ENCODE results near the gene EIPR1.
A peak's percentile ranks its signal among the peaks of the same experiment; 100 is the strongest.

The EIPR1 gene

DNA sequence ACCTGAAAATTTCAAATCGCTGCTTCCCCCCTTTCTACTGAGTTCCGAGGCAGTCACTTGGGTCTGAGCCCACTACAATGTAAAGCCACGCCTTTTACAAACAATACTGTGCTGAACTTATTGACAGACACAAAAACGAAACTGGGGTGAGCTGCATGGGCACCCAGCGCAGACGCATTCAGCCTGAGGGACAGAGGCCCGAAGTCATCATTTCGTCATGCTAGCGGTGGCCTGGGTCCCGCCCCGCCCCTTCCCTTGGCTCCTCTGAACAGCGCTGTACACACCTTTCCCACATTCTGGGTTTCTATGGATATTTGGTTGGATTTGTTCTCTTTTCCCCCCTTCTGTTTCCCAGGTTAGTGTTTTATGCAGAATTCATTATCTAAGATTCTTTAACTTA is 71.7 kb downstream of the EIPR1 start:
- FAIRE-seq (no peak), DNase-seq (ENCODE audit: insufficient read length, low spot score) (no peak)
- no peak for TF ChIP-seq CTCF (IDR thresholded peaks at IDR 0.05; ENCODE audit: insufficient read depth, missing control alignments)

GRCh38 chr2:3305431-3305830 is 72.2 kb downstream of the EIPR1 start:
- FAIRE-seq, result no peak
- TF ChIP-seq CTCF (IDR thresholded peaks at IDR 0.05; ENCODE audit: insufficient read depth, missing control alignments), result no peak

GRCh38 chr2:3303583-3304406 is 73.8 kb downstream of the EIPR1 start:
- peak; percentile 92 for TF ChIP-seq CTCF (IDR thresholded peaks at IDR 0.05; ENCODE audit: insufficient read depth, missing control alignments)
- FAIRE-seq, result no peak
- peak; percentile 80 for DNase-seq (ENCODE audit: insufficient read length, low spot score)

More at GRCh38 chr2:3305431-3305830, 72.2 kb downstream of the EIPR1 start:
- DNase-seq (ENCODE audit: insufficient read length, low spot score), result no peak

DNA sequence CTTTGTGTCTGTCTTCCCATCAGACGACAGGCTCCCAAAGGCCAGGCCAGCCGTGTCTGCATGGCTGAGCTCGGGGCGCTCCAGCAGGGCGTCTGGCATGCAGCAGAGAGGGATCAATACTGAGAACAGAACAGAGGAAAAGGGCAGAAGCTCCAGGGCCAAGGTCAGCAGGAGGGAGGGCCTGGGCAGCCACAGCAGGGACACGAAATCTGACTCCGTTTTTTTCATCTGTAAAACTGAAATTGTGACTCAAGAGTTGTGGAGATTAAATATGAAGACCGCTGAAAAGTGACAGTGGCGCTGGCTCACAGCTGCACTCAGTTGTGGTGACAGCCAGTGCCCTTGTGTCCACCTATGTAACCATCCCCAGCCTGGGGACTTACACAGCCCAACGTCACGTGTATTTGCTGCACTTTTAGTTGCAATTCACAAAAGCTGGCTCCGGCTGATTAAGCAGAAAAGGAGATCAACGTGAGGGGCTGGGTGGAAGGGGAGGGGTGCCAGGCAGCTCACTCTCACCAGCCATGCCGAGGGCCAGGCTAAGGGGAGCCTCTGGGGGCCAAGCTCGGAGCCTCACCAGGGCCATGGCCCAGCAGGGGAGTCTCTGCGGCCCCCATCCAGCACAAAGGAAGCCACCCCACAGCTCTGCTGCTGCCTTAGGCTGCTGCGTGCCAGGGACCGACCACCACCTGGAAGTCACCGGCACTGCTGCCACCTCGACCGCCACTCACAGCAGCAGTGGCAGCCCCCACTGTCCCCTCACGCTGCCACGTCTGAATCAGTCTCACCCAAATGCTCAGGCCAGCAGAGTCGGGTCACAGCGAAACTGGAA is 74.7 kb downstream of the EIPR1 start:
- DNase-seq (ENCODE audit: insufficient read length, low spot score) (no peak), FAIRE-seq (no peak)
- no peak for TF ChIP-seq CTCF (IDR thresholded peaks at IDR 0.05; ENCODE audit: insufficient read depth, missing control alignments)

DNA sequence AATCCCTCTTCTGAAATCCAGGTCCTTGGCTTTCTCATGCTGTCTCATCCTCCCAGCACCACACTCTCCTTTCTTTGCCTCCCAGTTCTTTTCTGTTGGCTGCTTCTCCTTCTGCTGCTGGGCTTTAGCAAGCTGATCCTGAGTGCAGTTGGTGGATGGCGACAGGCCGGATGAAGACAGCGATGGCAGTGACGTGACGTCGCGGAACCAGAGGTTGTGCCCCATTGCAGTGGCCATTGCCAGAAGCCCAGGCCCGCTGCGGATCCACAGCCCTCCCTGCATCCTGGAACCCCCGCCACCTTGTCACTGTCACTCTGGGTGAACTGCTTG is 75.2 kb downstream of the EIPR1 start:
- DNase-seq (ENCODE audit: insufficient read length, low spot score), result no peak
- FAIRE-seq, result no peak
- no peak for TF ChIP-seq CTCF (IDR thresholded peaks at IDR 0.05; ENCODE audit: insufficient read depth, missing control alignments)

DNA sequence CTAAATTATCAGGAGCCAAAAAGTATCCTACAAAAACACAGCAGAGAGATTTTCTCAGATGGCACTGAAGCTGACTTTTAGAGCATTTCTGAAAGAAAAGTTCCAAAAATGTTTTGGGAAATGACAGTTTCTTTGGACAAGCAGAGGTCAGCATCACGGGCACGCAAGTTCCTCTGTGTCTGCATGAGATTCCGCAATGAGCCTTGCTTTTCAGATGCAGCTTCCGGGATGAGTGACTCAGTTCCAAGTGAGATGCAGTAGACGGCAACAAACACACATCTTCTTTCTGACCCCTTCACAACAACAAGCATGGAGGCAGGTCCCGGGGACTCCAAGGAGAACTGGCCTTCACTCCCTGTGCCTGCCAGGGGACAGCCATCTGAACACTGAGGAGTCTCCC is 76.6 kb downstream of the EIPR1 start:
- DNase-seq (ENCODE audit: insufficient read length, low spot score) (no peak), FAIRE-seq (no peak)
- no peak for TF ChIP-seq CTCF (IDR thresholded peaks at IDR 0.05; ENCODE audit: insufficient read depth, missing control alignments)

Measured in D721Med (cell line).